ENCODE results near the gene GJC1. TPM values are rescaled to one million over a fixed set of nuclear protein-coding genes. Genes with fewer than 3 reads are reported as not detected.

The GJC1 gene
- total and polyA plus RNA-seq, 2 of the 8 experiments (the other 6 are each of a cell fraction or from before 2014, with no cell fraction given), result 29.1 to 154 TPM

GRCh38 chr17:44865931-44866330 lies 35.8 kb upstream of the GJC1 start:
- H3K9ac ChIP-seq (replicated peaks in 1 of 4; ENCODE audit: extremely low read depth in 1 of 4, low read depth in 3 of 4, low read length in 3 of 4), result no peak overlapping the region
- no peaks in the 10 kb centered on the region for H3K23me2 ChIP-seq (ENCODE audit: low read depth, low read length)
- no peak overlapping the region for H4K8ac ChIP-seq (ENCODE audit: extremely low read depth, insufficient read depth, low read length)
- no peak overlapping the region for H2AK5ac ChIP-seq (ENCODE audit: low read depth, low read length)
- no peak overlapping the region for H2BK15ac ChIP-seq (ENCODE audit: low read length)
- no peak overlapping the region for H3K4ac ChIP-seq (replicated peaks; ENCODE audit: insufficient read length, low read depth, low read length)
- no peak overlapping the region for H3K18ac ChIP-seq (ENCODE audit: extremely low read depth, low read length)
- H4K91ac ChIP-seq (replicated peaks; ENCODE audit: insufficient read length, low read length), result no peak overlapping the region
- H2BK5ac ChIP-seq (ENCODE audit: low read depth, low read length), result no peak overlapping the region
- no peak overlapping the region for H2AFZ ChIP-seq (ENCODE audit: low read length)
- H3K9me3 ChIP-seq (ENCODE audit: insufficient read depth in 2 of 2, low read depth in 1 of 2, low read length in 1 of 2), result no peaks in the 10 kb centered on the region
- no peaks in the 10 kb centered on the region for H3K79me2 ChIP-seq (ENCODE audit: control insufficient read depth in 1 of 2, insufficient read depth in 2 of 2, low read length in 2 of 2)
- WGBS, 2 experiments (ENCODE audit: extremely low coverage in 1 of 2, insufficient coverage in 1 of 2, insufficient read length in 1 of 2, insufficient replicate concordance in 2 of 2, low coverage in 1 of 2, low lambda C conversion rate in 2 of 2, missing lambda C conversion rate in 1 of 2), result 92% methylated on average over 6 of the region's 6 CpGs; no CpG with 5 or more reads in 1 of the 2 experiments
- H3K56ac ChIP-seq (replicated peaks; ENCODE audit: insufficient read length, low read depth, low read length), result no peak overlapping the region
- no peak overlapping the region for H3K14ac ChIP-seq (ENCODE audit: insufficient read length)
- peaks cover 28 to 66% (median 45%) of the 10 kb centered on the region in 4 experiments for H3K36me3 ChIP-seq (ENCODE audit: control insufficient read depth in 2 of 4, insufficient read depth in 4 of 4, low read length in 3 of 4)
- FAIRE-seq (no peak), DNase-seq (ENCODE audit: low read depth in 1 of 2, low spot score in 2 of 2) (no peak)
- no peak overlapping the region for H3K4me2 ChIP-seq (ENCODE audit: insufficient read depth in 1 of 2, low read depth in 2 of 2, low read length in 2 of 2)
- no peaks in the 10 kb centered on the region for H3K79me1 ChIP-seq (ENCODE audit: low read depth, low read length)
- peaks cover 2% of the 10 kb centered on the region in 2 experiments for H4K20me1 ChIP-seq (replicated peaks in 1 of 2; ENCODE audit: control insufficient read depth in 1 of 2, insufficient read depth in 2 of 2, low read length in 2 of 2)
- H2BK12ac ChIP-seq (ENCODE audit: low read depth, low read length), result no peak overlapping the region
- no peak overlapping the region for H2BK20ac ChIP-seq (ENCODE audit: low read length)
- H3K4me3 ChIP-seq (ENCODE audit: extremely low read depth in 1 of 4, insufficient read depth in 2 of 4, low read depth in 3 of 4, low read length in 4 of 4), result no peak overlapping the region
- ChIA-PET CTCF (ENCODE audit: partially characterized antibody) (interaction anchor here (0.8 to 28.4 kb wide), 18 partner anchors 7 to 132 kb away, joined by 3 to 577 read pairs (median 6); partner anchors contain the start of genes ADAM11 and HIGD1B), POLR2A (ENCODE audit: partially characterized antibody) (interaction anchor here (0.6 to 5.0 kb wide), 4 partner anchors 12 to 89 kb away, joined by 3 to 15 read pairs (median 8); partner anchors contain the start of gene HIGD1B)
- no peak overlapping the region for H2BK120ac ChIP-seq (replicated peaks; ENCODE audit: low read depth, low read length)
- H3K27ac ChIP-seq (ENCODE audit: low read depth, low read length), result no peak overlapping the region
- H3K23ac ChIP-seq (ENCODE audit: insufficient read length), result no peak overlapping the region
- no peak overlapping the region for H4K5ac ChIP-seq (ENCODE audit: insufficient read length, low read depth, low read length)
- no peaks in the 10 kb centered on the region for H3K4me1 ChIP-seq (replicated peaks in 1 of 4; ENCODE audit: control insufficient read depth in 3 of 4, insufficient read depth in 4 of 4, low read length in 3 of 4)
- no peaks in the 10 kb centered on the region for H3K27me3 ChIP-seq (replicated peaks in 1 of 4; ENCODE audit: control insufficient read depth in 3 of 4, extremely low read depth in 1 of 4, insufficient read depth in 3 of 4, low read length in 3 of 4)
- no peak for TF ChIP-seq RAD21 (IDR thresholded peaks at IDR 0.05 in 1 of 2, conservative IDR thresholded peaks at IDR 0.05 in 1 of 2; ENCODE audit: low read depth in 2 of 2, low read length in 2 of 2)
- no peak for TF ChIP-seq SRF (IDR thresholded peaks at IDR 0.05; ENCODE audit: low read depth, low read length)
- no peak for TF ChIP-seq TAF1 (IDR thresholded peaks at IDR 0.05; ENCODE audit: low read depth, low read length)
- no peak for TF ChIP-seq TBP (IDR thresholded peaks at IDR 0.05; ENCODE audit: low read depth, low read length)
- no peak for TF ChIP-seq EGR1 (IDR thresholded peaks at IDR 0.05; ENCODE audit: borderline replicate concordance, low read depth, low read length)
- no peak for TF ChIP-seq RFX5 (IDR thresholded peaks at IDR 0.05; ENCODE audit: borderline replicate concordance, low read depth, low read length)
- no peak for TF ChIP-seq SP2 (IDR thresholded peaks at IDR 0.05; ENCODE audit: low read length)
- no peak for TF ChIP-seq CREB1 (IDR thresholded peaks at IDR 0.05)
- no peak for TF ChIP-seq SAP30 (IDR thresholded peaks at IDR 0.05; ENCODE audit: insufficient read depth, insufficient replicate concordance, low read length)
- no peak for TF ChIP-seq POLR2A (IDR thresholded peaks at IDR 0.05; ENCODE audit: control extremely low read depth in 1 of 2, low read depth in 2 of 2, low read length in 2 of 2)
- TF ChIP-seq, protein P1, sequence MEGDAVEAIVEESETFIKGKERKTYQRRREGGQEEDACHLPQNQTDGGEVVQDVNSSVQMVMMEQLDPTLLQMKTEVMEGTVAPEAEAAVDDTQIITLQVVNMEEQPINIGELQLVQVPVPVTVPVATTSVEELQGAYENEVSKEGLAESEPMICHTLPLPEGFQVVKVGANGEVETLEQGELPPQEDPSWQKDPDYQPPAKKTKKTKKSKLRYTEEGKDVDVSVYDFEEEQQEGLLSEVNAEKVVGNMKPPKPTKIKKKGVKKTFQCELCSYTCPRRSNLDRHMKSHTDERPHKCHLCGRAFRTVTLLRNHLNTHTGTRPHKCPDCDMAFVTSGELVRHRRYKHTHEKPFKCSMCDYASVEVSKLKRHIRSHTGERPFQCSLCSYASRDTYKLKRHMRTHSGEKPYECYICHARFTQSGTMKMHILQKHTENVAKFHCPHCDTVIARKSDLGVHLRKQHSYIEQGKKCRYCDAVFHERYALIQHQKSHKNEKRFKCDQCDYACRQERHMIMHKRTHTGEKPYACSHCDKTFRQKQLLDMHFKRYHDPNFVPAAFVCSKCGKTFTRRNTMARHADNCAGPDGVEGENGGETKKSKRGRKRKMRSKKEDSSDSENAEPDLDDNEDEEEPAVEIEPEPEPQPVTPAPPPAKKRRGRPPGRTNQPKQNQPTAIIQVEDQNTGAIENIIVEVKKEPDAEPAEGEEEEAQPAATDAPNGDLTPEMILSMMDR (IDR thresholded peaks at IDR 0.05; ENCODE audit: control extremely low read depth in 1 of 3, insufficient read depth in 1 of 3, low read depth in 1 of 3, low read length in 3 of 3), result no peak
- TF ChIP-seq SIX5 (IDR thresholded peaks at IDR 0.05; ENCODE audit: low read depth, low read length), result no peak
- no peak for TF ChIP-seq FOSL1 (IDR thresholded peaks at IDR 0.05; ENCODE audit: insufficient read depth, low read depth, low read length)

Measured in H1 (cell line).